ENCODE results near the gene SLC16A12.
"Not testable (repeated sequence)": the region's sequence is repeated elsewhere in the genome, so short reads cannot be mapped to it uniquely, and the experiment has no call there.

GRCh38 chr10:89444819-89445218, 90.6 kb downstream of the SLC16A12 start:
- TF ChIP-seq, protein P1, sequence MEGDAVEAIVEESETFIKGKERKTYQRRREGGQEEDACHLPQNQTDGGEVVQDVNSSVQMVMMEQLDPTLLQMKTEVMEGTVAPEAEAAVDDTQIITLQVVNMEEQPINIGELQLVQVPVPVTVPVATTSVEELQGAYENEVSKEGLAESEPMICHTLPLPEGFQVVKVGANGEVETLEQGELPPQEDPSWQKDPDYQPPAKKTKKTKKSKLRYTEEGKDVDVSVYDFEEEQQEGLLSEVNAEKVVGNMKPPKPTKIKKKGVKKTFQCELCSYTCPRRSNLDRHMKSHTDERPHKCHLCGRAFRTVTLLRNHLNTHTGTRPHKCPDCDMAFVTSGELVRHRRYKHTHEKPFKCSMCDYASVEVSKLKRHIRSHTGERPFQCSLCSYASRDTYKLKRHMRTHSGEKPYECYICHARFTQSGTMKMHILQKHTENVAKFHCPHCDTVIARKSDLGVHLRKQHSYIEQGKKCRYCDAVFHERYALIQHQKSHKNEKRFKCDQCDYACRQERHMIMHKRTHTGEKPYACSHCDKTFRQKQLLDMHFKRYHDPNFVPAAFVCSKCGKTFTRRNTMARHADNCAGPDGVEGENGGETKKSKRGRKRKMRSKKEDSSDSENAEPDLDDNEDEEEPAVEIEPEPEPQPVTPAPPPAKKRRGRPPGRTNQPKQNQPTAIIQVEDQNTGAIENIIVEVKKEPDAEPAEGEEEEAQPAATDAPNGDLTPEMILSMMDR (IDR thresholded peaks at IDR 0.05): not testable (repeated sequence)
- TF ChIP-seq POLR2A (IDR thresholded peaks at IDR 0.05): not testable (repeated sequence)
